PC-3 (cell line): Measurements from ENCODE around the gene KCNK3. TPM values are rescaled to one million over a fixed set of nuclear protein-coding genes. Genes with fewer than 3 reads are reported as not detected.

Experiments
- ATAC-seq: fragments of 200-7000 bp; cut with Tn5 transposase; 2 replicates; pipeline ENCODE4 v1.9.1; 2020; ENCODE audit warnings: mild to moderate bottlenecking, moderate library complexity
- BruUV-seq: library from RNA; stranded (reverse); fragments of 400-500 nt; replicated peaks from 2 replicates; lab custom pipeline; 2021; lab: Mats Ljungman, UMichigan
- CTCF ChIA-PET: fragments of 300-600 bp; sonication (Branson Sonifier 250); formaldehyde crosslinking; loops from one replicate; lab custom pipeline; 2022; ENCODE audit warnings: antibody characterized with exemption; lab: Charles Lee
- POLR2A ChIA-PET: fragments of 300-600 bp; sonication (Branson Sonifier 250); formaldehyde crosslinking; loops from one replicate; lab custom pipeline; 2022; ENCODE audit warnings: antibody characterized with exemption; ENCODE audit not compliant: unreplicated experiment; lab: Charles Lee
- DNase-seq: peaks from one replicate; pipeline ENCODE4 v3.0.0-alpha.2; 2015
- H2AFZ ChIP-seq: fragments of 300-600 bp; sonication (generic); 2 replicates; pipeline ENCODE4 v1.6.0; 2016; ENCODE audit warnings: antibody characterized with exemption, low read length
- H3F3A ChIP-seq: fragments of 300-600 bp; sonication (generic); one replicate; pipeline ENCODE4 v1.6.0; 2017; ENCODE audit warnings: antibody characterized with exemption, low read length, control low read depth, mild to moderate bottlenecking; ENCODE audit not compliant: unreplicated experiment
- H3K27ac ChIP-seq: fragments of 300-600 bp; sonication (generic); 2 replicates; pipeline ENCODE4 v1.5.1; 2016; ENCODE audit warnings: mild to moderate bottlenecking, low read length
- H3K27me3 ChIP-seq: fragments of 300-600 bp; sonication (generic); 2 replicates; pipeline ENCODE4 v1.6.1; 2016; ENCODE audit warnings: low read length, mixed read lengths
- H3K36me3 ChIP-seq: fragments of 300-600 bp; sonication (generic); 2 replicates; pipeline ENCODE4 v1.6.1; 2016; ENCODE audit warnings: low read depth, mixed run types, low read length, mixed read lengths
- H3K4me1 ChIP-seq: fragments of 300-600 bp; sonication (generic); 2 replicates; pipeline ENCODE4 v1.5.1; 2016; ENCODE audit warnings: low read length; ENCODE audit not compliant: insufficient read depth
- H3K4me2 ChIP-seq: fragments of 300-600 bp; sonication (generic); 2 replicates; pipeline ENCODE4 v1.6.0; 2016; ENCODE audit warnings: low read length
- H3K4me3 ChIP-seq: fragments of 300-600 bp; sonication (generic); 2 replicates; pipeline ENCODE4 v1.5.1; 2016; ENCODE audit warnings: mild to moderate bottlenecking, low read length, mixed read lengths
- H3K79me2 ChIP-seq: fragments of 300-600 bp; sonication (generic); 2 replicates; pipeline ENCODE4 v1.6.1; 2017; ENCODE audit warnings: low read length, mixed read lengths
- H3K9ac ChIP-seq: fragments of 300-600 bp; sonication (generic); 2 replicates; pipeline ENCODE4 v1.6.0; 2016; ENCODE audit warnings: mild to moderate bottlenecking, low read length
- H3K9me2 ChIP-seq: fragments of 300-600 bp; sonication (generic); replicated peaks from 2 replicates; pipeline ENCODE4 v1.6.1; 2016; ENCODE audit warnings: mixed run types, low read length, mixed read lengths
- H3K9me3 ChIP-seq: fragments of 300-600 bp; sonication (generic); 2 replicates; pipeline ENCODE4 v1.6.1; 2016; ENCODE audit warnings: low read length, mixed read lengths
- H4K20me1 ChIP-seq: fragments of 300-600 bp; sonication (generic); 2 replicates; pipeline ENCODE4 v1.6.1; 2016; ENCODE audit warnings: low read length, mixed read lengths
- EZH2 ChIP-seq: fragments of 300-600 bp; sonication (generic); IDR thresholded peaks from one replicate; pipeline ENCODE4 v1.6.1; 2017; ENCODE audit warnings: antibody characterized with exemption, mild to moderate bottlenecking, low read length; ENCODE audit not compliant: unreplicated experiment
- EZH2phosphoT487 ChIP-seq: fragments of 300-600 bp; sonication (generic); IDR thresholded peaks from 2 replicates; pipeline ENCODE4 v1.6.1; 2018; ENCODE audit warnings: mild to moderate bottlenecking, antibody characterized with exemption, low read length, borderline replicate concordance
- intact Hi-C: fragments of 100-400 bp; cut with micrococcal nuclease; formaldehyde crosslinking; loops from 2 replicates; pipeline ENCODE4 v1.9.0; 2023
- total RNA-seq: library from RNA; depleted of rRNA; stranded (reverse); fragments of >200 nt; gene quantifications from 2 replicates; pipeline ENCODE4 v1.2.3, GENCODE V29; 2014
- TF ChIP-seq, protein P1 (sequence below): fragments of 300-600 bp; sonication (generic); conservative IDR thresholded peaks from 2 replicates; pipeline ENCODE4 v1.5.1; 2017; ENCODE audit warnings: antibody characterized with exemption, low read depth, mild to moderate bottlenecking, low read length

Gene KCNK3
- total RNA-seq, 1 experiment from 2014 or later: 0.04 TPM

DNA sequence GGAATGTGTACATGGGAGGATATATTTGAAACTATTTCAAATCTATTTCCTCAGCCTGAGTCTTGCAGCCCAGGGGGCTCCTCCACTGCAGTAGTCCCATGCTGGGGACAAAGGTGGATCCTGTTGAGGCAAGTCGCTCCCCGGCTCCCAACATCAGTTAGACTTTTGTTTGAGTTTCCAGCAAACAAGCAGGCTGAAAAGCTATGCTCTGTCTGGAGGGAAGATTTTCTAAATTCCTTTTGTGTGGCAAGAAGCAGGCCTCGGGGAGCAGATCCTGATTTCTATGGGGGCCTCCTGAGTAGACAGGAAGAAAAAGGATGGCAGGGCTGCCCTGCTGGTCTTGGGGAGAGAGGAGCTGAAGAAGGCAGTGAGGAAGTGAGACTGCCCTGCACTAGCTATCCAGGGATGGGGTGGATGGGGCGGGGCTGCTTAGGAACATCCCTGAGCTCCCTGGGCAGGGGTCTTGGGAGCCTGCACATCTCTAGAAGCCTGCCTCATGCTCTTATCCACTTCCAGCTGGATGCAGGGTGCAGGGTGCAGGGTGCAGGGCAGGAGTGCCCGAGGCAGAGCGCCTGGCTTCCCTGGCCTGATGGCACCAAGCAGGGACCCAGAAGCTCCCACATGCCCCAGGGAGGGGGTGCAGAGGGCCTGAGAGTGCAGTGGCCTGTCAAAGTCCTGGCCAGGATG, 45.4 kb upstream of the KCNK3 start:
- no peak overlapping the region for H2AFZ ChIP-seq
- ChIA-PET POLR2A (interaction anchor here (0.6 kb wide), 1 partner anchor 69 kb away, joined by 3 read pairs; no protein-coding TSS in a partner anchor), CTCF (no interaction called here)
- H3K27ac ChIP-seq: no peak overlapping the region
- H3K4me3 ChIP-seq: no peak overlapping the region
- no peaks in the 10 kb centered on the region for H3K4me1 ChIP-seq
- H3F3A ChIP-seq: no peaks in the 10 kb centered on the region
- no peaks in the 10 kb centered on the region for H4K20me1 ChIP-seq
- DNase-seq (no peak), ATAC-seq (no peak)
- TF ChIP-seq, protein P1, sequence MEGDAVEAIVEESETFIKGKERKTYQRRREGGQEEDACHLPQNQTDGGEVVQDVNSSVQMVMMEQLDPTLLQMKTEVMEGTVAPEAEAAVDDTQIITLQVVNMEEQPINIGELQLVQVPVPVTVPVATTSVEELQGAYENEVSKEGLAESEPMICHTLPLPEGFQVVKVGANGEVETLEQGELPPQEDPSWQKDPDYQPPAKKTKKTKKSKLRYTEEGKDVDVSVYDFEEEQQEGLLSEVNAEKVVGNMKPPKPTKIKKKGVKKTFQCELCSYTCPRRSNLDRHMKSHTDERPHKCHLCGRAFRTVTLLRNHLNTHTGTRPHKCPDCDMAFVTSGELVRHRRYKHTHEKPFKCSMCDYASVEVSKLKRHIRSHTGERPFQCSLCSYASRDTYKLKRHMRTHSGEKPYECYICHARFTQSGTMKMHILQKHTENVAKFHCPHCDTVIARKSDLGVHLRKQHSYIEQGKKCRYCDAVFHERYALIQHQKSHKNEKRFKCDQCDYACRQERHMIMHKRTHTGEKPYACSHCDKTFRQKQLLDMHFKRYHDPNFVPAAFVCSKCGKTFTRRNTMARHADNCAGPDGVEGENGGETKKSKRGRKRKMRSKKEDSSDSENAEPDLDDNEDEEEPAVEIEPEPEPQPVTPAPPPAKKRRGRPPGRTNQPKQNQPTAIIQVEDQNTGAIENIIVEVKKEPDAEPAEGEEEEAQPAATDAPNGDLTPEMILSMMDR: no peak
- TF ChIP-seq EZH2phosphoT487 (no peak), EZH2 (no peak)
- no peak overlapping the region for H3K9ac ChIP-seq
- no TSS peak for BruUV-seq
- H3K36me3 ChIP-seq: no peaks in the 10 kb centered on the region
- intact Hi-C loops: no loop called here
- H3K27me3 ChIP-seq: peaks cover 53% of the 10 kb centered on the region
- H3K9me2 ChIP-seq: no peaks in the 10 kb centered on the region
- no peak overlapping the region for H3K4me2 ChIP-seq
- H3K79me2 ChIP-seq: no peaks in the 10 kb centered on the region
- no peaks in the 10 kb centered on the region for H3K9me3 ChIP-seq

DNA sequence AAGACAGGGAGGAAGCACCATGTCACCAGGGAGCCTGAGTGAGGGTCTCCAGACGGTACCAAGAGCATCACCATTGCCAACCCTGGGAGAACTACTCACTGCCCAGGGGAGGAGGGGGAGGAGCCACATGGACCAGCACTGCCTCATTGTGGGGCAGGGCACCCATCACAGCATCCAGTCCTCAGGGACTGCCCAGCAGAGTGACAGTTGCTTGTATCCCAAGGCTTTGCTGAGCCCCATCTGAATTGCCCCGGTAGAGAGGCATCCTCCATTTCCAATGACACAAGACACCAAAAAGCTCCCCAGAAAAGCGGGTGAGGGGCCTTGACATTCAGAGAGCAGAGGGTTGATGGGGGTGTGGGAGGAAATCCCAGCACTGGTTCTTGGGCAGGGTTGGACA, 44.5 kb upstream of the KCNK3 start:
- CTCF ChIA-PET: no interaction called here
- no peaks in the 10 kb centered on the region for H3K79me2 ChIP-seq
- TF ChIP-seq, protein P1: no peak
- TF ChIP-seq EZH2: no peak
- TF ChIP-seq EZH2phosphoT487: no peak
- H3K9ac ChIP-seq: no peak overlapping the region
- H3K36me3 ChIP-seq: no peaks in the 10 kb centered on the region
- DNase-seq (no peak), ATAC-seq (no peak)
- no peak overlapping the region for H3K4me2 ChIP-seq
- H3K27me3 ChIP-seq: peaks cover 53% of the 10 kb centered on the region
- no TSS peak for BruUV-seq
- no peak overlapping the region for H2AFZ ChIP-seq
- POLR2A ChIA-PET: no interaction called here
- H3F3A ChIP-seq: no peaks in the 10 kb centered on the region
- no peaks in the 10 kb centered on the region for H3K4me1 ChIP-seq
- no peaks in the 10 kb centered on the region for H4K20me1 ChIP-seq
- no peaks in the 10 kb centered on the region for H3K9me2 ChIP-seq
- H3K9me3 ChIP-seq: no peaks in the 10 kb centered on the region
- intact Hi-C loops: no loop called here
- H3K4me3 ChIP-seq: no peak overlapping the region
- H3K27ac ChIP-seq: no peak overlapping the region

DNA sequence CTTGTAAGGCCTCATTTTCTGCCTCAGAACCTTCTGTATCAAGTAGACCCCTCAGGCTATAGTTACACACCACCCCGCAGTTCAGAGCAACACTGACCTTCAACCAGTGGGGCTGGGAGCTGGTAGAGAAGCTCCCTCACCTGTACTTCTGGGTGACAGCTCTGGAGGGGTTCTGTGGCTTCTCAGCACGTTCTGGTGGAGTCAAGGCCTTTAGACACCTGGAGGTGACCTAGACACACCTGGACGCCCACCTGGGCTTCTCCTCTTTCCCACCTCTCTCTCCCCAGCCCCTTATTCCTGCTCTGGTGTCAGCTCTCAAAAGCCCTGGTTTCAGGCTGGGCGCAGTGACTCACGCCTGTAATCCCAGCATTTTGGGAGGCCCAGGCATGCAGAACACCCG, 44.0 kb upstream of the KCNK3 start:
- Histone ChIP-seq H3K36me3 (no peaks in the 10 kb centered on the region), H4K20me1 (no peaks in the 10 kb centered on the region), H3K4me3 (no peak overlapping the region), H2AFZ (no peak overlapping the region), H3K4me1 (no peaks in the 10 kb centered on the region), H3K9ac (no peak overlapping the region), H3K27ac (no peak overlapping the region), H3K27me3 (peaks cover 53% of the 10 kb centered on the region), H3K4me2 (no peak overlapping the region), H3K9me2 (no peaks in the 10 kb centered on the region), H3K79me2 (no peaks in the 10 kb centered on the region), H3K9me3 (no peaks in the 10 kb centered on the region), H3F3A (no peaks in the 10 kb centered on the region)
- no peak for ATAC-seq
- ChIA-PET POLR2A (no interaction called here), CTCF (no interaction called here)
- DNase-seq: no peak
- intact Hi-C loops: no loop called here
- no TSS peak for BruUV-seq
- TF ChIP-seq EZH2 (no peak), EZH2phosphoT487 (no peak)
- TF ChIP-seq, protein P1: no peak
